Neural progenitor cell (in vitro differentiated cells): Measurements from ENCODE around the gene CARD8.

ENCODE experiments used
- CTCF ChIP-seq: fragments of 200-600 bp; sonication (generic); IDR thresholded peaks from 2 replicates; pipeline ENCODE4 v1.5.1; 2017; ENCODE audit warnings: antibody characterized with exemption, mild to moderate bottlenecking
- EZH2 ChIP-seq: fragments of 200-600 bp; sonication (generic); IDR thresholded peaks from 2 replicates; pipeline ENCODE4 v1.6.1; 2017; ENCODE audit warnings: antibody characterized with exemption, mild to moderate bottlenecking, moderate library complexity
- EZH2phosphoT487 ChIP-seq: fragments of 200-600 bp; sonication (generic); IDR thresholded peaks from 2 replicates; pipeline ENCODE4 v1.6.1; 2017; ENCODE audit warnings: antibody characterized with exemption

- no peak for TF ChIP-seq CTCF
- no peak for TF ChIP-seq EZH2
- no peak for TF ChIP-seq EZH2phosphoT487
Measured at GRCh38 chr19:48182434-48182833, 73.3 kb downstream of the CARD8 start.
